Endothelial cell of umbilical vein (primary cell): ENCODE measurements around the gene TRPC4AP. TPM values are rescaled to one million over a fixed set of nuclear protein-coding genes. Genes with fewer than 3 reads are reported as not detected.

Experiments
- BruUV-seq: library from RNA; stranded (reverse); fragments of 400-500 nt; replicated peaks from 2 replicates; lab custom pipeline; 2021; lab: Mats Ljungman, UMichigan
- CTCF ChIA-PET: fragments of 300-600, 350-600 bp; sonication (Branson Sonifier 250); formaldehyde crosslinking; loops from one replicate; lab custom pipeline; 2021; ENCODE audit warnings: antibody characterized with exemption, inconsistent platforms; lab: Charles Lee
- POLR2A ChIA-PET: fragments of 300-600, 350-600 bp; sonication (Branson Sonifier 250); formaldehyde crosslinking; loops from one replicate; lab custom pipeline; 2021; ENCODE audit warnings: antibody characterized with exemption, inconsistent platforms; lab: Charles Lee
- DNase-seq: peaks from one replicate; pipeline ENCODE4 v3.0.0-alpha.2; 2011; ENCODE audit warnings: low read depth, low spot score
- FAIRE-seq: peaks from 2 replicates; lab custom pipeline; 2011; peaks lifted over from hg19 to GRCh38; lab: Jason Lieb, UNC
- H2AFZ ChIP-seq: 2 replicates; pipeline ENCODE4 v1.6.0; 2012; ENCODE audit warnings: low read depth, low read length, control low read depth, inconsistent platforms
- H3K27ac ChIP-seq: 2 replicates; pipeline ENCODE4 v1.5.1; 2011; ENCODE audit warnings: low read depth, mild to moderate bottlenecking, control low read depth, low read length, moderate library complexity; ENCODE audit not compliant: insufficient read depth
- H3K27me3 ChIP-seq, 2 experiments: 2 replicates each; pipeline versions ENCODE4 v1.6.0 to v1.6.1; 2011; ENCODE audit warnings: low read length in 2 of 2, mixed read lengths in 1 of 2; ENCODE audit not compliant: control insufficient read depth in 2 of 2, insufficient read depth in 2 of 2
- H3K36me3 ChIP-seq, 2 experiments: 2 replicates in 1 of 2; 3 replicates in 1 of 2; pipeline ENCODE4 v1.5.1; 2011; ENCODE audit warnings: low read length in 2 of 2, mild to moderate bottlenecking in 1 of 2, moderate library complexity in 1 of 2; ENCODE audit not compliant: control insufficient read depth in 2 of 2, insufficient read depth in 2 of 2; ENCODE audit errors: extremely low read depth in 1 of 2
- H3K4me1 ChIP-seq: 3 replicates; pipeline ENCODE4 v1.5.1; 2011; ENCODE audit warnings: mild to moderate bottlenecking, low read length; ENCODE audit not compliant: control insufficient read depth, insufficient read depth; ENCODE audit errors: extremely low read depth
- H3K4me2 ChIP-seq: 2 replicates; pipeline ENCODE4 v1.6.1; 2011; ENCODE audit warnings: low read length, control low read depth, mixed read lengths; ENCODE audit not compliant: insufficient read depth
- H3K4me3 ChIP-seq, 3 experiments: fragments of 200-600 bp in 1 of 3; sonication (generic), shearing (Covaris generic) in 1 of 3; replicated peaks in 1 of 3; 2 replicates each; pipeline ENCODE4 v1.5.1; 2011 to 2016; ENCODE audit warnings: control low read depth in 3 of 3, low read length in 3 of 3, mild to moderate bottlenecking in 2 of 3, inconsistent platforms in 1 of 3, low read depth in 1 of 3, moderate library complexity in 1 of 3; ENCODE audit not compliant: insufficient read depth in 1 of 3
- H3K79me2 ChIP-seq: 2 replicates; pipeline ENCODE4 v1.6.0; 2012; ENCODE audit warnings: low read length, inconsistent platforms; ENCODE audit not compliant: control insufficient read depth, insufficient read depth
- H3K9ac ChIP-seq: replicated peaks from 2 replicates; pipeline ENCODE3; 2011; ENCODE audit warnings: low read length, control low read depth; ENCODE audit not compliant: insufficient read depth; ENCODE audit errors: extremely low read depth
- H3K9me1 ChIP-seq: replicated peaks from 3 replicates; pipeline ENCODE4 v1.6.0; 2011; ENCODE audit warnings: mild to moderate bottlenecking, low read length; ENCODE audit not compliant: control insufficient read depth, insufficient read depth; ENCODE audit errors: extremely low read depth
- H3K9me3 ChIP-seq: replicated peaks from 2 replicates; pipeline ENCODE4 v1.5.1; 2012; ENCODE audit warnings: low read length, inconsistent platforms; ENCODE audit not compliant: control insufficient read depth, insufficient read depth
- H4K20me1 ChIP-seq: replicated peaks from 2 replicates; pipeline ENCODE3; 2011; ENCODE audit warnings: mild to moderate bottlenecking, low read length; ENCODE audit not compliant: control insufficient read depth, insufficient read depth; ENCODE audit errors: extremely low read depth
- CTCF ChIP-seq, 2 donors: IDR thresholded peaks; 1 replicate in 1 of 2; 2 replicates in 1 of 2; pipeline ENCODE4 v1.5.1; 2011; ENCODE audit warnings: low read length in 2 of 2, mild to moderate bottlenecking in 2 of 2, moderate library complexity in 2 of 2, control low read depth in 1 of 2, inconsistent platforms in 1 of 2, low read depth in 1 of 2; ENCODE audit not compliant: insufficient read depth in 1 of 2; ENCODE audit errors: extremely low read depth in 1 of 2
- EZH2 ChIP-seq: IDR thresholded peaks from 2 replicates; pipeline ENCODE4 v1.6.1; 2012; ENCODE audit warnings: borderline replicate concordance, low read depth, mild to moderate bottlenecking, moderate library complexity, low read length, inconsistent platforms; ENCODE audit not compliant: severe bottlenecking
- FOS ChIP-seq: IDR thresholded peaks from 2 replicates; pipeline ENCODE4 v1.6.1; 2011; ENCODE audit warnings: mild to moderate bottlenecking, low read length, moderate library complexity, borderline replicate concordance; ENCODE audit not compliant: insufficient read depth
- GATA2 ChIP-seq: IDR thresholded peaks from 2 replicates; pipeline ENCODE4 v1.7.0; 2011; ENCODE audit warnings: low read depth, mild to moderate bottlenecking, moderate library complexity, mixed read lengths, low read length; ENCODE audit not compliant: insufficient read length, insufficient read depth
- MAX ChIP-seq: IDR thresholded peaks from 2 replicates; pipeline ENCODE4 v1.6.1; 2011; ENCODE audit not compliant: insufficient read depth, insufficient read length
- MYC ChIP-seq: IDR thresholded peaks from one replicate; pipeline ENCODE4 v1.6.1; 2011; ENCODE audit warnings: mild to moderate bottlenecking, low read depth, low read length
- POLR2AphosphoS5 ChIP-seq: IDR thresholded peaks from 2 replicates; pipeline ENCODE4 v1.6.1; 2012; ENCODE audit warnings: low read depth, mild to moderate bottlenecking, control low read depth, low read length, moderate library complexity; ENCODE audit not compliant: insufficient read depth
- dilution Hi-C: fragments of 300-500 bp; cut with MboI; formaldehyde crosslinking; loops from one replicate; pipeline ENCODE4 v1.15.0; 2019; ENCODE audit warnings: low sequenced_read_pairs; ENCODE audit not compliant: extremely low pct_ligation_motif_present
- intact Hi-C: fragments of 100-400 bp; cut with micrococcal nuclease; formaldehyde crosslinking; loops from one replicate; pipeline ENCODE4 v1.10.0; 2022
- polyA plus RNA-seq, 4 experiments: library from polyadenylated mRNA; depleted of rRNA in 3 of 4; stranded (reverse) in 3 of 4; unstranded in 1 of 4; fragments of >200 nt; gene quantifications; 2 replicates each; pipeline versions ENCODE4 v1.2.1 to v1.2.3, GENCODE V29; 2011 to 2012; ENCODE audit warnings: missing spikeins in 1 of 4
- total RNA-seq: library from RNA; stranded (reverse); gene quantifications from 2 replicates; pipeline ENCODE4 v1.2.3, GENCODE V29; 2021

Gene TRPC4AP
- total and polyA plus RNA-seq, 2 donors (not counting 3 experiments of a cell fraction or from before 2014, with no cell fraction given), result 89.0 to 103 TPM

GRCh38 chr20:35059612-35060011 is 33.0 kb downstream of the TRPC4AP start:
- FAIRE-seq (no peak), DNase-seq (no peak)
- no peaks in the 10 kb centered on the region for H3K9me3 ChIP-seq
- no peak overlapping the region for H2AFZ ChIP-seq
- H3K4me3 ChIP-seq, result no peak overlapping the region
- peaks cover 3 to 4% of the 10 kb centered on the region in 2 experiments for H3K36me3 ChIP-seq
- peaks cover 4% of the 10 kb centered on the region for H3K9me1 ChIP-seq
- H3K4me1 ChIP-seq, result peaks cover 10% of the 10 kb centered on the region
- no peak for TF ChIP-seq POLR2AphosphoS5
- no peak for TF ChIP-seq EZH2
- no peak for TF ChIP-seq MYC
- TF ChIP-seq GATA2, result no peak
- TF ChIP-seq CTCF (IDR thresholded peaks at IDR 0.05; ENCODE audit: extremely low read depth in 1 of 2, insufficient read depth in 1 of 2, low read depth in 1 of 2, low read length in 2 of 2), result no peak
- no peak for TF ChIP-seq MAX
- TF ChIP-seq FOS, result no peak
- ChIA-PET POLR2A (no interaction called here), CTCF (no interaction called here)
- no TSS peak for BruUV-seq
- intact Hi-C loops (no loop called here), dilution Hi-C loops (no loop called here)
- H3K4me2 ChIP-seq, result no peak overlapping the region
- H4K20me1 ChIP-seq, result peaks cover 15% of the 10 kb centered on the region
- no peak overlapping the region for H3K27ac ChIP-seq
- peaks cover 73% of the 10 kb centered on the region for H3K79me2 ChIP-seq
- no peak overlapping the region for H3K9ac ChIP-seq
- H3K27me3 ChIP-seq, result no peaks in the 10 kb centered on the region
